Liver (tissue), 9 donors: Measurements from ENCODE around the gene MLLT3. TPM values are rescaled to one million over a fixed set of nuclear protein-coding genes. Genes with fewer than 3 reads are reported as not detected.

Experiments
- DNase-seq: peaks from one replicate; pipeline ENCODE4 v3.0.0-alpha.2; 2017; ENCODE audit warnings: low spot score
- H3K27ac ChIP-seq, 2 donors: one replicate each; pipeline ENCODE4 v1.7.0; 2013; ENCODE audit warnings: inconsistent platforms in 2 of 2, low read length in 2 of 2, control low read depth in 1 of 2, low read depth in 1 of 2, mild to moderate bottlenecking in 1 of 2
- H3K27me3 ChIP-seq, 4 donors: one replicate each; pipeline versions ENCODE4 v1.6.1 to v1.7.0; 2013; ENCODE audit warnings: low read length in 3 of 4, inconsistent platforms in 1 of 4, mild to moderate bottlenecking in 1 of 4, moderate library complexity in 1 of 4; ENCODE audit not compliant: control insufficient read depth in 4 of 4, insufficient read depth in 4 of 4
- H3K36me3 ChIP-seq, 4 donors: one replicate each; pipeline versions ENCODE4 v1.6.1 to v1.7.0; 2013; ENCODE audit warnings: low read length in 3 of 4, mild to moderate bottlenecking in 3 of 4, low read depth in 1 of 4, moderate library complexity in 1 of 4; ENCODE audit not compliant: control insufficient read depth in 4 of 4, insufficient read depth in 3 of 4
- H3K4me1 ChIP-seq, 4 donors: one replicate each; pipeline versions ENCODE4 v1.6.1 to v1.7.0; 2013; ENCODE audit warnings: low read length in 3 of 4, mild to moderate bottlenecking in 3 of 4, moderate library complexity in 1 of 4; ENCODE audit not compliant: control insufficient read depth in 4 of 4, insufficient read depth in 4 of 4
- H3K4me3 ChIP-seq, 3 donors: one replicate each; pipeline versions ENCODE4 v1.6.1 to v1.7.0; 2013; ENCODE audit warnings: low read length in 3 of 3, control low read depth in 1 of 3, low read depth in 1 of 3, mild to moderate bottlenecking in 1 of 3
- H3K9ac ChIP-seq, 2 donors: one replicate each; pipeline ENCODE4 v1.7.0; 2013; ENCODE audit warnings: low read length in 2 of 2, mild to moderate bottlenecking in 2 of 2, moderate library complexity in 2 of 2, control low read depth in 1 of 2, low read depth in 1 of 2
- H3K9me3 ChIP-seq, 4 donors: one replicate each; pipeline versions ENCODE4 v1.6.1 to v1.7.0; 2013; ENCODE audit warnings: low read length in 3 of 4; ENCODE audit not compliant: control insufficient read depth in 4 of 4
- EGR1 ChIP-seq, 2 donors: IDR thresholded peaks; 2 replicates each; pipeline ENCODE4 v1.6.1; 2016 to 2018; ENCODE audit warnings: antibody characterized with exemption in 2 of 2, low read depth in 2 of 2
- FOXA1 ChIP-seq: IDR thresholded peaks from 2 replicates; pipeline ENCODE4 v1.6.1; 2016; ENCODE audit warnings: antibody characterized with exemption
- FOXA2 ChIP-seq: IDR thresholded peaks from 2 replicates; pipeline ENCODE4 v1.6.1; 2016; ENCODE audit warnings: antibody characterized with exemption
- GABPA ChIP-seq, 2 donors: IDR thresholded peaks in 1 of 2; conservative IDR thresholded peaks in 1 of 2; 2 replicates each; pipeline ENCODE4 v1.6.1; 2016; ENCODE audit warnings: antibody characterized with exemption in 2 of 2, mild to moderate bottlenecking in 1 of 2, moderate library complexity in 1 of 2
- HNF4A ChIP-seq, 2 donors: conservative IDR thresholded peaks; 2 replicates each; pipeline ENCODE4 v1.6.1; 2016; ENCODE audit warnings: antibody characterized with exemption in 2 of 2, mild to moderate bottlenecking in 2 of 2
- JUND ChIP-seq, 2 donors: IDR thresholded peaks; 2 replicates each; pipeline ENCODE4 v1.6.1; 2016; ENCODE audit warnings: antibody characterized with exemption in 2 of 2
- NR2F2 ChIP-seq: IDR thresholded peaks from 2 replicates; pipeline ENCODE4 v1.6.1; 2016; ENCODE audit warnings: antibody characterized with exemption
- RAD21 ChIP-seq, 2 donors: IDR thresholded peaks; 2 replicates each; pipeline ENCODE4 v1.6.1; 2016; ENCODE audit warnings: antibody characterized with exemption in 2 of 2, mild to moderate bottlenecking in 2 of 2
- RXRA ChIP-seq, 2 donors: IDR thresholded peaks; 2 replicates each; pipeline ENCODE4 v1.6.1; 2017 to 2018; ENCODE audit warnings: antibody characterized with exemption in 2 of 2, mild to moderate bottlenecking in 1 of 2
- SP1 ChIP-seq: IDR thresholded peaks from 2 replicates; pipeline ENCODE4 v1.6.1; 2018; ENCODE audit warnings: antibody characterized with exemption, mild to moderate bottlenecking
- TAF1 ChIP-seq: conservative IDR thresholded peaks from 2 replicates; pipeline ENCODE4 v1.6.1; 2016; ENCODE audit warnings: antibody characterized with exemption, mild to moderate bottlenecking
- YY1 ChIP-seq: IDR thresholded peaks from 2 replicates; pipeline ENCODE4 v1.6.1; 2016; ENCODE audit warnings: antibody characterized with exemption, mild to moderate bottlenecking
- WGBS: extraction: QIAGEN DNeasy Blood & Tissue Kit; methylation state at CpG from one replicate; pipeline ENCODE4 v1.1.7; 2013; 5-methylcytosine and 5-hydroxymethylcytosine counted together
- polyA plus RNA-seq, 2 donors: library from polyadenylated mRNA; stranded (reverse) in 1 of 2; unstranded in 1 of 2; fragments of 200-250 nt in 1 of 2; fragments of >200 nt in 1 of 2; fragmentation: Nextera tagmentation in 1 of 2; extraction: Ambion mirVana in 1 of 2; gene quantifications; one replicate each; pipeline versions ENCODE4 v1.2.1 to v1.2.3, GENCODE V29; 2013 to 2015
- total RNA-seq, 2 donors: library from RNA; depleted of rRNA; stranded (reverse); fragments of >200 nt; gene quantifications; one replicate each; pipeline ENCODE4 v1.2.3, GENCODE V29; 2014
- TF ChIP-seq, protein P1 (sequence below): IDR thresholded peaks from 2 replicates; pipeline ENCODE4 v1.6.1; 2016; ENCODE audit warnings: antibody characterized with exemption
- TF ChIP-seq, protein P2 (sequence below): IDR thresholded peaks from 2 replicates; pipeline ENCODE4 v1.6.1; 2016; ENCODE audit warnings: antibody characterized with exemption, mild to moderate bottlenecking
- TF ChIP-seq, protein P3 (sequence below): IDR thresholded peaks from 2 replicates; pipeline ENCODE4 v1.6.1; 2016; ENCODE audit warnings: antibody characterized with exemption
- TF ChIP-seq, protein P4 (sequence below): fragments of 150-350 bp; IDR thresholded peaks from 2 replicates; pipeline ENCODE4 v1.5.1; 2017; ENCODE audit warnings: improper control_type of control experiment, low read depth, low read length; ENCODE audit not compliant: missing input control
- TF ChIP-seq, protein P5 (sequence below): IDR thresholded peaks from 2 replicates; pipeline ENCODE4 v1.6.1; 2016; ENCODE audit warnings: antibody characterized with exemption
- donor health status: healthy.
- donor health status: healthy.
- donor health status: healthy.
- donor health status: healthy.
- donor health status: healthy.

Gene MLLT3
- total and polyA plus RNA-seq, 4 donors = 0.79 to 25.5 (median 1.3) TPM

DNA sequence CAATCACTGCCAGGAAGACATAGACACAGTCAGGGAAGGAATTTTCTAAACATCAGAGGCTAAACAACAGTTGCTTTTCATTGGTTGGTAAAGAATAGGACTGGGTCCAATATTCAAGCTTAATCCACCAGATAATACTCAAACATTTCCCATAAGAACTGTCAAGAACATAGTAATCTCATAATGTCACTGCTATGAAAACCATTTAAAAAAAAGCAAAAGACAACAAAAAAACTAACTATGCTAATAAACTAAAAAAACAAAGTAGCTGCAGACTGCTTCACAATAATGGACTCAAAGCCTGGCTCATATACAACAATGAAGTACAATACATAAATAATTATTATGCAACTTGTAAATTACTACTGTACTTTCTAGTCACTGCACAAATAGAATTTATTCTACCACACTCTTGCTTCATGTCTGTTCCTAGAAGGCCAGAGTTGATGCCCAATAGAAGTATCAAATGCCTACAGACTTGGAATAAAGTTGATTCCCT, 148.7 kb downstream of the MLLT3 start:
- TF ChIP-seq SP1 (no peak), RXRA (IDR thresholded peaks at IDR 0.05) (no peak)
- TF ChIP-seq, protein P1, sequence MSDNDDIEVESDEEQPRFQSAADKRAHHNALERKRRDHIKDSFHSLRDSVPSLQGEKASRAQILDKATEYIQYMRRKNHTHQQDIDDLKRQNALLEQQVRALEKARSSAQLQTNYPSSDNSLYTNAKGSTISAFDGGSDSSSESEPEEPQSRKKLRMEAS = no peak

DNA sequence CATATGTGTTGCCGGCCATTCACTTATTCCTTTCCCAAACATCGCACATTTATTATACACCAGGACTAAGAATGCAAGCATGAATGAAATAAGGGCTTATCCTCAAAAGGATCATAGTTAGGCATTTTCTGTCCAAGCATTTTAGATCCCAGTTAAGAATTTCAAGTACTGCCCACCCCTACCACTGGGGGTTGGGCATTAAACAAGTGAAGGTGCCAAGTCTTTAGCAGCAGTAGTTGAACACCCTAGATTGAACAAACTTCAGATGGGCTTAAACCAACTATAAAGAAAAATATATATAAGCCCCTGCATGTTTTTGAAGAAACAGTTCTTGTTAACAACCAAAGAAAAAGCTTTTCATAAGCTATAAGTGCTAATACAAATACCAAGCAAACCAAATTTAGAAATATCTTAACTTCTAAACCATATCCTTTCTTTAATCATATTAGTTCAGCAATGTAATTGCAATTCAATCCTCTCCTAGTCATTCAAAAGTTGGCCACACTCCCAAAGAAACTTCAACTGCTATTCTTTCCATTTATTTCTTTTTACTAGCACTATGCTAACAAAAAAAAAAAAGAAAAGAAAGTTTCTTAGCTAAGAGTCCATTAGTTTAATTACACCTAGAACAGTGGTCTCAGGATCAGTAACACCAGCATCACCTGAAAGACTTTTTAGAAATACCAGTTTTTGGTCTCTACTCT, 149.8 kb downstream of the MLLT3 start:
- Histone ChIP-seq H3K9me3 (no peaks in the 10 kb centered on the region), H3K4me1 (no peaks in the 10 kb centered on the region), H3K36me3 (no peaks in the 10 kb centered on the region), H3K27me3 (no peaks in the 10 kb centered on the region), H3K4me3 (no peak overlapping the region), H3K9ac (no peak overlapping the region), H3K27ac (no peak overlapping the region)
- no peak for DNase-seq
- no peak for TF ChIP-seq EGR1 (IDR thresholded peaks at IDR 0.05; ENCODE audit: low read depth in 2 of 2)
- TF ChIP-seq TAF1 = no peak
- TF ChIP-seq FOXA1 = no peak
- TF ChIP-seq, protein P2, sequence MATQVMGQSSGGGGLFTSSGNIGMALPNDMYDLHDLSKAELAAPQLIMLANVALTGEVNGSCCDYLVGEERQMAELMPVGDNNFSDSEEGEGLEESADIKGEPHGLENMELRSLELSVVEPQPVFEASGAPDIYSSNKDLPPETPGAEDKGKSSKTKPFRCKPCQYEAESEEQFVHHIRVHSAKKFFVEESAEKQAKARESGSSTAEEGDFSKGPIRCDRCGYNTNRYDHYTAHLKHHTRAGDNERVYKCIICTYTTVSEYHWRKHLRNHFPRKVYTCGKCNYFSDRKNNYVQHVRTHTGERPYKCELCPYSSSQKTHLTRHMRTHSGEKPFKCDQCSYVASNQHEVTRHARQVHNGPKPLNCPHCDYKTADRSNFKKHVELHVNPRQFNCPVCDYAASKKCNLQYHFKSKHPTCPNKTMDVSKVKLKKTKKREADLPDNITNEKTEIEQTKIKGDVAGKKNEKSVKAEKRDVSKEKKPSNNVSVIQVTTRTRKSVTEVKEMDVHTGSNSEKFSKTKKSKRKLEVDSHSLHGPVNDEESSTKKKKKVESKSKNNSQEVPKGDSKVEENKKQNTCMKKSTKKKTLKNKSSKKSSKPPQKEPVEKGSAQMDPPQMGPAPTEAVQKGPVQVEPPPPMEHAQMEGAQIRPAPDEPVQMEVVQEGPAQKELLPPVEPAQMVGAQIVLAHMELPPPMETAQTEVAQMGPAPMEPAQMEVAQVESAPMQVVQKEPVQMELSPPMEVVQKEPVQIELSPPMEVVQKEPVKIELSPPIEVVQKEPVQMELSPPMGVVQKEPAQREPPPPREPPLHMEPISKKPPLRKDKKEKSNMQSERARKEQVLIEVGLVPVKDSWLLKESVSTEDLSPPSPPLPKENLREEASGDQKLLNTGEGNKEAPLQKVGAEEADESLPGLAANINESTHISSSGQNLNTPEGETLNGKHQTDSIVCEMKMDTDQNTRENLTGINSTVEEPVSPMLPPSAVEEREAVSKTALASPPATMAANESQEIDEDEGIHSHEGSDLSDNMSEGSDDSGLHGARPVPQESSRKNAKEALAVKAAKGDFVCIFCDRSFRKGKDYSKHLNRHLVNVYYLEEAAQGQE = no peak
- no peak for TF ChIP-seq JUND (IDR thresholded peaks at IDR 0.05)
- TF ChIP-seq, protein P1 = no peak
- no peak for TF ChIP-seq RXRA (IDR thresholded peaks at IDR 0.05)
- TF ChIP-seq, protein P3, sequence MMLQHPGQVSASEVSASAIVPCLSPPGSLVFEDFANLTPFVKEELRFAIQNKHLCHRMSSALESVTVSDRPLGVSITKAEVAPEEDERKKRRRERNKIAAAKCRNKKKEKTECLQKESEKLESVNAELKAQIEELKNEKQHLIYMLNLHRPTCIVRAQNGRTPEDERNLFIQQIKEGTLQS = no peak
- no peak for TF ChIP-seq NR2F2
- TF ChIP-seq RAD21 (IDR thresholded peaks at IDR 0.05) = no peak
- TF ChIP-seq, protein P4, sequence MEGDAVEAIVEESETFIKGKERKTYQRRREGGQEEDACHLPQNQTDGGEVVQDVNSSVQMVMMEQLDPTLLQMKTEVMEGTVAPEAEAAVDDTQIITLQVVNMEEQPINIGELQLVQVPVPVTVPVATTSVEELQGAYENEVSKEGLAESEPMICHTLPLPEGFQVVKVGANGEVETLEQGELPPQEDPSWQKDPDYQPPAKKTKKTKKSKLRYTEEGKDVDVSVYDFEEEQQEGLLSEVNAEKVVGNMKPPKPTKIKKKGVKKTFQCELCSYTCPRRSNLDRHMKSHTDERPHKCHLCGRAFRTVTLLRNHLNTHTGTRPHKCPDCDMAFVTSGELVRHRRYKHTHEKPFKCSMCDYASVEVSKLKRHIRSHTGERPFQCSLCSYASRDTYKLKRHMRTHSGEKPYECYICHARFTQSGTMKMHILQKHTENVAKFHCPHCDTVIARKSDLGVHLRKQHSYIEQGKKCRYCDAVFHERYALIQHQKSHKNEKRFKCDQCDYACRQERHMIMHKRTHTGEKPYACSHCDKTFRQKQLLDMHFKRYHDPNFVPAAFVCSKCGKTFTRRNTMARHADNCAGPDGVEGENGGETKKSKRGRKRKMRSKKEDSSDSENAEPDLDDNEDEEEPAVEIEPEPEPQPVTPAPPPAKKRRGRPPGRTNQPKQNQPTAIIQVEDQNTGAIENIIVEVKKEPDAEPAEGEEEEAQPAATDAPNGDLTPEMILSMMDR = no peak
- TF ChIP-seq, protein P5, sequence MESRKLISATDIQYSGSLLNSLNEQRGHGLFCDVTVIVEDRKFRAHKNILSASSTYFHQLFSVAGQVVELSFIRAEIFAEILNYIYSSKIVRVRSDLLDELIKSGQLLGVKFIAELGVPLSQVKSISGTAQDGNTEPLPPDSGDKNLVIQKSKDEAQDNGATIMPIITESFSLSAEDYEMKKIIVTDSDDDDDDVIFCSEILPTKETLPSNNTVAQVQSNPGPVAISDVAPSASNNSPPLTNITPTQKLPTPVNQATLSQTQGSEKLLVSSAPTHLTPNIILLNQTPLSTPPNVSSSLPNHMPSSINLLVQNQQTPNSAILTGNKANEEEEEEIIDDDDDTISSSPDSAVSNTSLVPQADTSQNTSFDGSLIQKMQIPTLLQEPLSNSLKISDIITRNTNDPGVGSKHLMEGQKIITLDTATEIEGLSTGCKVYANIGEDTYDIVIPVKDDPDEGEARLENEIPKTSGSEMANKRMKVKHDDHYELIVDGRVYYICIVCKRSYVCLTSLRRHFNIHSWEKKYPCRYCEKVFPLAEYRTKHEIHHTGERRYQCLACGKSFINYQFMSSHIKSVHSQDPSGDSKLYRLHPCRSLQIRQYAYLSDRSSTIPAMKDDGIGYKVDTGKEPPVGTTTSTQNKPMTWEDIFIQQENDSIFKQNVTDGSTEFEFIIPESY = no peak
- TF ChIP-seq YY1 = no peak
- TF ChIP-seq SP1 = no peak
- no peak for TF ChIP-seq FOXA2
- TF ChIP-seq GABPA (IDR thresholded peaks at IDR 0.05 in 1 of 2, conservative IDR thresholded peaks at IDR 0.05 in 1 of 2) = no peak
- no peak for TF ChIP-seq HNF4A (conservative IDR thresholded peaks at IDR 0.05)
- 98% methylated on average over 2 of the region's 2 CpGs for WGBS

More for the DNA sequence above, 148.7 kb downstream of the MLLT3 start:
- H3K27me3 ChIP-seq = no peaks in the 10 kb centered on the region
- no peak overlapping the region for H3K9ac ChIP-seq
- no peak overlapping the region for H3K4me3 ChIP-seq
- H3K27ac ChIP-seq = no peak overlapping the region
- H3K36me3 ChIP-seq = no peaks in the 10 kb centered on the region
- H3K9me3 ChIP-seq = no peaks in the 10 kb centered on the region
- no peaks in the 10 kb centered on the region for H3K4me1 ChIP-seq
- no peak for DNase-seq
